NCI-H2029 (cell line): Measurements from ENCODE around the gene C16orf74.
A peak's percentile ranks its signal among the peaks of the same experiment; 100 is the strongest.

Source experiments
- DNase-seq: peaks from one replicate; lab custom pipeline; 2025; lab: John Stamatoyannopoulos, UW

The C16orf74 gene

GRCh38 chr16:85774136-85774535 lies 23.2 kb upstream of the C16orf74 start:
- no peak for DNase-seq

GRCh38 chr16:85773044-85773443 lies 22.1 kb upstream of the C16orf74 start:
- no peak for DNase-seq

DNA sequence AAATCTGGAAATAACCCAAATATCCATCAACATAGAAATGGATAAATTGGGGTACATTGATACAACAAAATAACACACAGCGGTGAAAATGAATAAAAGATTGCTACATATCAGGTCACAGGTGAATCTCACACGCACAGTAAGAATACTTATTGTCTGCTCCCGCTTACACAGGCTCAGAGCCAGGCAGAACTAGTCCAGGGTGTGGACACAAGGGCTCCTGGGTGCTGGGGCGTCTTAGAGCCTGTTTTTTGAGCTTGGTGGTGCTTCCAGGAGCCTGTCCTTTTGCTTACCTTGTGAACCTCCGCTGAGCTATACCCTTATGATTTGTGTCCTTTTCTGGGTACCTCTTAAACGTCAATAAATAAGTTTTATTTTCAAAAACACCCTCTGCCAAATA lies 19.8 kb upstream of the C16orf74 start:
- no peak for DNase-seq

DNA sequence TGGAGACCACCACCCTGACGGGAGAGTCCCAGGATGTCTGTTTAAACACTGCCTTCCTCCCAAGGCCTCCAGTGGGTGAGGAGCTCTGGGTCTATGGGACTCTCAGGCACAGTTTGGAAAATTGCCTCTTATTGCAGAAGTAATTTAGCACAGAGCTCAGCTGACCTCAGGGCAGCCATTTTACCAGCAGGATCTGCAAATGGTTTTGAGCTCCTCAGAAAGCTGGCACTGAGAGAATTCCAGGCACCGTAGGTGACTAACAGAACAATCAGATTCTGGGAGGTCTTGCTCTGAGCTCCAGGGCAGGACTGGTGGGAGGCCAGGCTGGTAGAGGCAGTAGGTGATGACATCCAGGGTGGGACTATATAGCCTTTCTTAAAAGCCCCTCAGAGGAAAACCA lies 17.3 kb upstream of the C16orf74 start:
- no peak for DNase-seq

- no peak for DNase-seq
Observed at GRCh38 chr16:85767531-85767930, 16.6 kb upstream of the C16orf74 start.

GRCh38 chr16:85765767-85766166 lies 14.9 kb upstream of the C16orf74 start:
- no peak for DNase-seq

DNA sequence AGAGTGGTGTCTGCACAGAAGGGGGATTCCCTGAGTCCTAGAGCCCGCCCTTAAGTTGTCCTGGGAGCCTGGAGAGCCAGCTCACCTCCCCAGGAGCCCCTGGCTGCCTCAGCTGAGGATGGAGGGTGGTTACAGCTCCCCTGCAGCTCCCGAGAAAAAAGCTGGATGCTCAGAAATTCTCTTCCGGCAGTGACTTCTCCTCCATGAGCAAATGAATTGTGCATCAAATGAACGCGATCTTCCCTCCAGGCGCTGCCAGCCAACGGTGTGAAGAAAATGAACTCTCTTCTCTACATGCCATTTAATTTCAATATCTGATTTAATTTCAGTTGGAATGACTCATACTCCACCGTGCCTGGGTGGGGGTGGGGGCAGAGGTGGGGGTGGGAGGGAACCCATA lies 14.3 kb upstream of the C16orf74 start:
- DNase-seq = no peak

- no peak for DNase-seq
Observed at GRCh38 chr16:85763616-85764015, 12.7 kb upstream of the C16orf74 start.

DNA sequence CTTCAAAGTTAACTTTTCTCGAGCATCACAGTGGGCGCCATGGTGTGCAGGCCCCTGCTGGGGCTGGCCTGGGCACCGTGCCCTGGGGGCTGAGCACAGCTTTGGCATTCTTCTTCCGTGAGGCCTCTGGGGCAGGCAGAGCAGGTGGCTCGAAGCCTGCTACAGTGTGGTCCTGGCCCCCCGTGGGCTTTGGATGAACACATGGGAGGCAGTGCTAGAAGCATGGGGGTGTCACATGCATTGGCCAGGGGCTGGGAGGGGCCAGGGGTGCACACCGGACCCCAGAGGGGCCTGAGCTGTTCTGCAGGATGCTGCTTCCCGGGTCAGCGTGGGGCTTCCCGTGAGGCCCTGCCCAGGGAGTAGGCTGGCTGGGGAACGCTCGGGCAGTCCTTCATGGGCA lies 12.1 kb upstream of the C16orf74 start:
- no peak for DNase-seq

DNA sequence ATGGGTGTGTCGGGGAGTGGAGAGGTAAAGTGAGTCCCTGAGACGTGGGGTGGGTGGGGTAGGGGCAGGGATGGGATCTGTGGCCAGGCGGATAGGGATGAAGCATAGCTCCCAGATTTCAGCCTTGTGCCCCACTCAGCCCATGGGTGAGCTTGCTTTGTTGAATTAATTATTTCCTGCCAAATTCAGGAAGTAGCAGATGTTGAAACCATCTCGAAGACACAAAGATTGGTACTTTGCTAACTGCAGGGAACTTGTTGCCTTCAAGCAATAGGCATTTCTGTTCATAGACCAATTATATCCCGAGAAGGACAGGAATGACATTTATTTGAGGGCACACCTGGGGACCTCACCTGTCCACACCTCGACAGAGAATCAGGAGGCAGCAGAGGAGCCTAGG lies 11.0 kb upstream of the C16orf74 start:
- DNase-seq = no peak

GRCh38 chr16:85759631-85760419 lies 8.9 kb upstream of the C16orf74 start:
- peak; percentile 8 for DNase-seq

DNA sequence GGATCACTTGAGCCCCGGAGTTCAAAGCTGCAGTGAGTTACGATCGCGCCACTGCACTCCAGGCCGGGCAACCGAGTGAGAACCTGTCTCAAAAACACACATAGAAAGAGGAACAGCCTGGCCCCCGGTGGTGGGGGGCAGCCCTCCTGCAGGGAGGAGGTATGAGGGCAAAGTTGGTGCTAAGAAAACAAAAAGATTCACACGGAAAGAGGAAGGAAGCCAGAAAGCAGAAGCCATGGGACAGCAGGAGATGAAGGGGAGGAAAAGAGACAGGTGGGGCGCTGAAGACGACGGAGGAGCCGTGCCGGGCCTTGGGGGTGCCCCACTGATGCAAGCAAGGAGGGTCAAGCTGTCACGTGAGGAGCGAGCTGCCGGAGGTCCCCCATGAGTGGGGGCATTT lies 8.2 kb upstream of the C16orf74 start:
- no peak for DNase-seq

GRCh38 chr16:85757341-85757822 lies 6.5 kb upstream of the C16orf74 start:
- no peak for DNase-seq

DNA sequence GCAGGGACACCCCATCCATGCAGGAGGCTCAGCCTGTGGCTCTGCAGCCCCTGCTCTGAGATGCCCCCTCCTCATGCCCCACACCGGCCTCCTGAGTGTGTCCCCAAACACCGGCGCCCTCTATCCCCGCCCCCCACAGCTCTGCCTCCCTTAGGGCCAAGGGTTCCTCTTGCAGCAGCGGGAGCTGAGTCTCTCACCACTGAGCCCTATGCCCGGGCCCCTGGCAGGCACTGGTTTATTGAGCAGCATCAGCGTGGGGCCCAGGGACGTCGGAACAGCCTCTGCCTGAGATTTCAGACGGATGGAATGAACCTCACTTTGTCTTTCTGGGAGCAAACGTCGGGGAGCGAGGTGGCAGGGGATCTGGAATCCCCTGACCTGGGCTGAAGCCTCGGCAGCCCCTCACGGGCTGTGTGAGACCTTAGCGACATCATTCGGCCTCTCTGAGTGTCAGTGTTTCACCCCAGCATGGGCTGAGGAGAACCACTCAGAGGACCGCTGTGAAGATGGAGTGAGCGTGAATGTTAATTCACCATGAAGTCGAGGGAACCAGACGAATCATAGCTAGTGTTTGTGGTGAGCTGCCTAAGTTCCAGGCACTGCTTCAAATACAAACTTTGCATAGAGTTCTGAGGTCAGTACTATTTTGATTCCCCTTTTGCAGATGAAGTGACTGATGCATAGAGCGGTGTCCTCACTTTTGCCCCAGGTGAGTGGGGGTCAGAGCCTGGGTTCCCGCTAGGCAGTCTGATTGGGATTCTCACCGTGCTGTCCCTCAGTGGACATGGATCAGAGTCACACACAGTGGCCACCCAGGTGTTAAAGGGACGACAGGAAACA lies 5.3 kb upstream of the C16orf74 start:
- DNase-seq = no peak

GRCh38 chr16:85754413-85754812 lies 3.5 kb upstream of the C16orf74 start:
- peak; percentile 83 for DNase-seq

- DNase-seq = no peak
Observed at GRCh38 chr16:85753976-85754375, 3.1 kb upstream of the C16orf74 start.

GRCh38 chr16:85753559-85753958 lies 2.7 kb upstream of the C16orf74 start:
- DNase-seq = peak; percentile 65

GRCh38 chr16:85752511-85753420 lies 1.9 kb upstream of the C16orf74 start:
- DNase-seq = peak; percentile 55

GRCh38 chr16:85751698-85752501 lies 1.0 kb upstream of the C16orf74 start:
- DNase-seq = no peak

- no peak for DNase-seq
Observed at GRCh38 chr16:85750146-85750826, 610 bp downstream of the C16orf74 start.

- no peak for DNase-seq
Observed at GRCh38 chr16:85749771-85750145, 1.1 kb downstream of the C16orf74 start.
